NCI-H2107 treated with DMSO at 0.1 percent for 48 hours (cell line): ENCODE measurements around the gene HDAC4.

ENCODE experiments used
- DNase-seq: peaks from one replicate; lab custom pipeline; 2025; ENCODE audit not compliant: unreplicated experiment; lab: John Stamatoyannopoulos, UW

HDAC4 gene

DNA sequence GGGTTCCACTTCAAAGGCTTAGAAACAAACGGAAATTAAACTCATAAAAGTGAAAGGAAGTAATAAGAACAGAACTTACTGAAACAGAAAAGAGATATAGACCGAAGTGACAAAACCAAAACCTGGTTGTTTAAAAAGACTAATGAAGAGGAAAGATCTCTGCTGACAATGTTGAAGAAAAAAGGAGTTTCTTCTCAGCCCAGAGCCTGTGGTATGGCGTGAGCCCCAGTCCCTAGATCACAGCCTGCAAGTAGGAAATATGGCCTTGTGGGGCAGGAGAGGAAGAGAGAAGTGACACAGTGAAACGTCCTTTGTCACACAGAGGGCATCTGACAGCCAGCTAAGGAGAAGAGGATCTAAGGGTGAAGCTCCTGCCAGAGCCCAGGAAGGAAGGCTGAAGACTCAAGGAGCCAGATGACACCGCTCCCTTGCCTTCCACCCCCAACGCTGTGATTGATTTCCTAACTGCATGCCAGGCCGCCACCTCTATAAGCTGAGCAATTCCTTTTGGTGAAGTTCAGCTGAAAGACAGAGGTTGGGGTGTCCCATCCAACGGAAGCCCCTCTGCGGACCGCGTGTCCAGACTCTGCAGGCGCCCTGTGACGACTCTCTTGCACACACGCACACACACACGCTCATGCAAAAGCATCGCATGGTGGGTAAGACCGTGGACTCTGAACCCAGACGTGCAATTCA, 141.1 kb downstream of the HDAC4 start:
- DNase-seq: no peak

DNA sequence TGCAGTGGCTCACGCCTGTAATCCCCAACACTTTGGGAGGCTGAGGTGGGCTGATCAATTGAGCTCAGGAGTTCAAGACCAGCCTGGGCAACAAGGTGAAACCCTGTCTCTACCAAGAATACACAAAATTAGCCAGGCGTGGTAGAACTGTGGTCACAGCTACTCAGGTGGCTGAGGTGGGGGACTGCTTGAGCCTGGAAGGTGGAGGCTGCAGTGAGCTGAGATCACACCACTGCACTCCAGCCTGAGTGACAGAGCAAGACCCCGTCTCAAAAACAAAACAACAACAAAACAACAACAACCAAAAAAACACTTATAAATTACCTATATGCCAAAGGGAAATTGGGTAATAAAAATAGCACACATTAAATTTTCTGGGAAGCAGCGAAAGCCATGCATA, 141.6 kb downstream of the HDAC4 start:
- DNase-seq: no peak

DNA sequence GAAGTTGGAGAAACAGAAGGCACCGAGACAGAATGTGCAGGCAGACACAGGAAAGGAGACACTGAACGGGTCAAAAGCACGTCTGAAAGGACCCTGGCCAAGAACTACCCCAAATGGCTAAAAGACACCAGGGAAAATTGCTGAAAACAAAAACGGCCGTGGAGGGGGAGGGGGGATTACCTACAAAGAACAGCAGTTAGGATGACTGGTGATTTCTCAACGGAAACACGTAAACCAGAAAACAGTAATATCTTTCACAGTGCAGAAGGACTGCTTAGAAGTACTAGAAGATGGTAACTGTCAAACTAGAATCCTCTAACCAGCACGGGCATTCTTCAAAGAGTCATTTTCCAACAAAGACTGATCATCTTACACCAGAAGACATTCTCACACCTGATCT, 142.6 kb downstream of the HDAC4 start:
- no peak for DNase-seq

DNA sequence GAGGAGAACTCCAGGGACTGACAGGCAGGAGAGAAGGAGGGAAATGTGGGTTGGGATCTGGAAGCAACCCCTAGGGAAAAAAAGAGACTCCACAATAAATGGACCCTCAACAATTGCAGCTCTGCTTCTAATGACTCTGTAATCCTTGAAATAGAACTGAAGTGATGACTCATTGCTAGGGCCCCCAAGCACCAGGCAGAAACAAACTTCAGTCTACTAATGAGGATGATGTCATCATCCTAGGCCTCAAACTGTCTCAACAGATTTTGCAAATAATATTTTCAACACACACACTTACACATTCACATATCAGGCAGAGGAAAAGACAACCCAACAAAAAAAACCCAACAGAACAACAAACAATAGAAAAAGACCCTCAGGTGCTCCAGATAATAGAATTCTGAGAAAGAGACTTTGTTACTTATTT, 143.3 kb downstream of the HDAC4 start:
- DNase-seq: peak; percentile 28

DNA sequence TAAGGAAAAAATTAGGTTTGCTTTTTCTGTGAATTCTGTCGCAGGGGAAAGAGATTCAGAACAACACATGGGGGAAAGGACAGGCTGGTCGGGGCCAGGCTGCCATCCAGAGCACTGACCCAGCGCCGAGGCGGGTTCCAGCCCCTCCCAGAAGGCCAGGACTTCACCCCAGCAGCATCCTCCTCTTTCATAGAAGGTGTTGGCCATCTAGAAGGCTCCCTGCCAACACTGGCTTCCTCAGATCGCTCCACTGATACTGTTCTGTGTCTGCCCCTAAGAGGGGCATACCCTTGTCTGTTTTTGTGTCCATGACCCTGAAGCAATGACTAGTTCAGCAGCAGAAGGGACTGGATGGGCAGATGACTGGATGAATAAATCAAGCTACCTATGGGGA, 144.5 kb downstream of the HDAC4 start:
- no peak for DNase-seq

DNA sequence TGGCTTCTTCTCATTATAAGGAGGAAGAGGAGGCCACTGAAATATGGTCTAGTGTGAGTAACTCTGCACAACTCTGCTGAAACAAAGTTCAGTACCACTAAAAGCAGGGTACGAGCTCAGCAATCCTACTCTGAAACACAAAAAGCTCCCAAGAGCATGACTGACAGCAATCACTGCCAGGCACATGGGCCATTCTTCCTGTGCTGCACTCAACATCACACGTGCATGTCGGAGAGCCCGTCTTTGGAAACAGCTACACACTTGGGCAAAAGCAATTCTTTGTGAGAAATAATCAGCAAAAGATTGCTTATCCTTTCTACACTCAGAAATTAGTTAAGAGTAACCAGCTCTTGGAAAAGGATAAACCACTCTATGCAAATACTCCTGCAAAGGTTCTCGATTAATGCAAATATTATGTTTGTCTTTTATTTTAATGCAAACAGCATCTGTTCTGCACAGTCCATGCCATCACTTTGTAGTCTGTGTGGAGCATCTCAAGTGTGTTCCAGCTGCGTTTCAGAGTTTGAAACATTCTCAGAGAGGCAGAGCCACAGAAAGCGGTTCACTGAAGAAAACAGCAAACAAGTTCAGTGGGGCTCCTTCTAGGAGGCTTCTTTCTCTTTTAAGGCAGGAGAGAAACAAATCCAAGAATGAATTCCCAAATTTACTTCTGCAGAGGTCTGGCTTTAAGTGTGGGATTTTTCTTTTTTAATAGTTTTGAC, 145.0 kb downstream of the HDAC4 start:
- no peak for DNase-seq

DNA sequence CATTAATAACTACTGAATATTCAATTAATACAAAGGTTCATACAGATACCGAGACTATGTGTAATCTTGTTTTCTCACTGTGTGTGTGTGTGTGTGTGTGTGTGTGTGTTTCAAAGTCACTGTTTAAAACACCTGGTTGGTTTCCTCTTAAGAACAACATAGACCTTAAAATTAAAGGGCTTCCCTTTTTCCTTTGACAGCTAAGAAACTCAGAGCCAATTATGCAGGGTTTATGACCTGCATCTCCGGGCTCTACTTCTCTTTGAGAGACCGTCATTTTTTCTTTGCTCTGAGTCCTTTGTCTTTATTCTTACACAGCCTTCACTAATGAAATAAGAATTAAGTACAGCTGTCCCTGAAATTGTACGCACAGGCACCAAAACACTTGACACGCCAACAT, 145.6 kb downstream of the HDAC4 start:
- DNase-seq: no peak

DNA sequence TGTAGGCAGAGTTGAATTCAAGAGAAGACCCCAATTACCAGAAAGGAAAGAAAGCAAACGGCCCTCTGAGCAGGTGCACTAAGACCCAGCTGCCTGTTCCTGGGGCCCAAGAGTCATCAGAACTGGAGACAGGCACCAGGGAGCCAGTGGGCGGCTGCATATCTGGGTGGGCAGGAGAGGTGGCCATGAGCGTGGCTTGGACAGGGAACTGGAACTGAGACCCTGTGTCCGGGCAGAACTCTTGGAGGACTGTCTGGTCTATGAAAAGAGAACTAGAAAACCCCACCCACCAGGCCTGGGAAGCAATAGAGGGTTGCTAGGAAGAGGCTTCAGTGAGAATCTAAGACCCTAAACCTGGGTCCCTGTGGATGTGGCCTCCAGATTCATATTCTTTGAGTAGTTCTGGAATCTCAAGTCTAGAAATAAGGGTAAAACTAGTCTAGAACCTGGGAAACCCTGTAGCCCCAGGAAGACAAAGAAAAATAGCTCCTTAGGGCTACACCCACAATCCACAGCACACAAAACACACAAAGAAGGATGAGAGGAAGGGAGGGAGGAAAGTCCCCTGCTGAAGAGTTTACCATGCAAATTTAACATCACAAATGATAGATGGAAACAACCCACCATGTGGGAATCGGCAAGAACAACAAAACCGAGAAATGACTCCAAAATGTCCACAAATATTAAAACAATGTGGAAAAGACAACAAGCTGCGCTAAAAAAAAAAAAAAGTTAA, 147.0 kb downstream of the HDAC4 start:
- DNase-seq: no peak

DNA sequence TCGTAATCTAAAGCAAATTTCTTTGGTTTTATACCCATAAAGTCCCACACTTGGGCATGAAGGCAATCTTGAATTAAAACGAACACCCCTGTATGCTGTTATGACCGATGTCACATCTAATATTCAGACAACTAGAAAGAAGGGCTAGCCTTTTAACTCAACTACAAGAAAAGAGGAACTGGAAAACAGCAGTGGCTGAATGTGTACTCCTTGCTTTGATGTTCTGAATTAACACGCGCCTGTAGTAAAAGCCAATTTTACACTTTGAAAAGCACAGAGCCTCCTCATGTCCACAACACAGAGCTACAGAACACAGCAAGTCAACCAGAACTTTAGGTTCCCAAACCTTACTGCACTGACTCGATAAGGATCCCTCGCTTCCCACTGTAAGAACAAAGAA, 147.6 kb downstream of the HDAC4 start:
- no peak for DNase-seq

DNA sequence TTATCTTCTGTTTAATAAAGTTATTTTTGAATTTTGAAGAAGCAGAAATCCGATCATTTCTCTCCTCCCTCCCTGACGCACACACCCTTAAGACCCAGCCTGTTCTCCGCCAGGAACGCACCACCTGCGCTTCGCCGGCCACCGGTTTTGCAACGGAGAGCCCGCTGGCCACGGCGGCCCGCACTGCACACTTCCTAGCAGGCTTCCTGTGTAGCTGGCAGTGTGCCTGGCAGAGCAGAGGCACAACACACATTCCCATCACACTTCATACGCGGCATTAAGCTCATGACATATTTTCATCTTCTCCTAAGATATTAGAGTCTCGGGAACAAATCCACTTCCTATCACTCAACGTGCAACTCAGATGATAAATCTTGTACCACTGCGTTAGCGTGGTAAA, 148.0 kb downstream of the HDAC4 start:
- DNase-seq: peak; percentile 48

DNA sequence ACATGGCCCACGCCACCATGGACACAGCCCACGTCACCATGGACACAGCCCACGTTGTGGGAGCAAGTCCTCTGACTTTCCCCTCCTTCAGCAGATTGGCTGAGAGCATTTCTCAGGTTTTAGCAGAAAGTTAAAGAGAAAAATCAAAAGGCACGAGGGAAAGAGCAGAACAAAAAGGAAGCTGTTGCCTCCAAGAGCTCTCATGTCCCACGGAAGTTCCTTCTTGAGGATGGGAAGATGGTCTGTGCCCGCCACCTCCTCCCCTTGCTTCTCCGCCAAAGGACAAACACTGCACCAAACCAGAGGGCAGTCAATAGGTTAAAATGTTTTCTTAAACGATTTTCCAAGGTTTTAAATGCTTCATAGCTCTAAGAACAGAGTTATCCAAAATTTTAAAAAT, 148.4 kb downstream of the HDAC4 start:
- DNase-seq: no peak

DNA sequence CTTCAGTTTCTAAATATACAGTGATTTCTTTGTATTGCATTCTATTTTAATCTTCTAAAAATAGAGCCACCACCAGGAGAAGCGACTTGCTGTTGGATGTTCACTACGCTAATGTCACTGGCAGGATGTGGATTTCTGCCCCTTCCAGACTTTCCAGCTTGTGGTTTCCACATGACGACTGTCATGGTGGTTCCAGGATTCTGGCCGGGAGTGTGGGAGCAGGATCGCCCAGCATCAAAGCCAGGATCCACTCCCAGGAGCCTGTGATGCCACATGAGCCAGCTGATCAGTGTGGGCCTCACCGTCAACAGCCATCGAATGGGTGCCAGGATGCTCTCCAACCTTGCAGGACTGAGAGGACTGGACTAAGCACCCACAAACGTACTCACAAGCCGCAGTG, 148.8 kb downstream of the HDAC4 start:
- no peak for DNase-seq

DNA sequence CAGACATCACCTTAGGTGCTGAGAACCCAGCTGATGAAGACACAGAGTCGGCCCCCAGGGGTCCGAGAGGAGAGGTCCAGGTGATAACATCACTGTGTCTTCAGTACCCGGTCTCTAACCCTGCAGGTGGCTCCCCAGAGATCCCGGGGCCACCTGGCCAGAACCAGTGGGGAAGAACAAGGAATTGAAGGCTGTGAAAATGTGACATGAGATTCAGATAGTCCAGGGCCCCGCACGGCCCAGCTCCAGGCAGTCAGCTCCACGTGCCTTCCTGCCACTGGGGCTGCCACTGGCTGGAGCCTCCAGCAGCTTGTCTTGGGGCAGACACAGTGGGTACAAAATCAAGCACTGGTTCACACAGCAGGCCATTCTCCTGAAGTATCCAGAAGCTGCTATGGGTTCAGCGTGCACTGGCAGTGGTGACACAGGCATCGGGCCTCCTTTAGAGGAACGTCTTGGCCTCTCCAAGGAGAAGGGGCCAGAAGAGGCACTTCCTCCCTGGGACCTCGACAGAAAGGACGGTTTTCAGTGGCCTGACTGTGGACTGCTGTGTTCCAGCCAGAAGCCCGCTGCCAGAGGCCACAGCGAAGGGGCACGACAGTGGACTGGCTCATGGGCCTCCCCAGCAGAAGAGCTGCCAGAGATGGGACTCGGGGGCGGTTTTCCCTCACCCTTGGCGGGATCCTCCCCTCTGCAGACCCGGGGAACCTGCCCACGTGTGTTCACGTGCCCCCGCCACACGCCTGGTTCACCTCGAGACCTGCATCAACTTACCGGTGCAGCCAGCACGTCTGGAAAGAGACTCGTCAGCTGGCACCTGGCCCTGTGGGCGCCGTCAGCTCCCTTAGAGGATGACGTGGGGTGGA, 150.4 kb downstream of the HDAC4 start:
- DNase-seq: no peak

DNA sequence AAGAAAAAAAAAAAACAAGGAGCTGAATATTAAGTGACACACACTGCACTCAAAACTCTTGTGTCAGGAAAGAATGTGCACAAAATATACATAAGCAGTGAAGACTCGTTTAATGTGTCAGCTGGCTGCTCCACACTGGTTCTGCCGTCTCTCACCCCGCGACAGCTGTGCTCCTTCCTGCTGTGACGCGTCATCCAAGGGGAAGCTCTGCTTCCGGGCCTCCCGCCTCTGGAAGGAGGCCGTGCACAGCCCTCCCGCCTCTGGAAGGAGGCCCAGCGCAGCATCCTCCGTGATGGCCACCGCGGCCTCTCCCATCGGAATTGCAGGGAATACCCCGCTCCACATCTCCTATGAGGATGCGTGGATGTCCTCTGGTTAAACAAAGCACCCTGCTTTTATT, 151.0 kb downstream of the HDAC4 start:
- DNase-seq: no peak

DNA sequence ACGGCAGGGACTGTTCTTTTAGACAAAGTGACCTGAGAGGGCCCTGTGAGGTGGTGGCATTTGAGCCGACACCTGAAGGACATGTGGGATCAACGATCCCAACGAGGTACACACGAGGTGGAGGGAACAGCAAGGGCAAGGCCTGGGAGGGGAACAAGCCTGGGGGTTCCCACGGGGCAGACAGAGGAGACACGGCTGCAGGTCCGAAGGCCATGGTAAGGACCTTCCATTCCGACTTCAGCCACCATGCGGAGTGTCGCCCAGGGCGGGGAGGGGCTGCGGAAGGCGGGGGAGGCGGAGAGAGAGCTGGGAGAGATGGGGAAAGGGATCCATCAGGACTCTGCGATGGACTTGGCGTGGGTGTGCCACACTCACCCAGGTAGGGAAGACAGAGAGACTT, 151.8 kb downstream of the HDAC4 start:
- DNase-seq: no peak

DNA sequence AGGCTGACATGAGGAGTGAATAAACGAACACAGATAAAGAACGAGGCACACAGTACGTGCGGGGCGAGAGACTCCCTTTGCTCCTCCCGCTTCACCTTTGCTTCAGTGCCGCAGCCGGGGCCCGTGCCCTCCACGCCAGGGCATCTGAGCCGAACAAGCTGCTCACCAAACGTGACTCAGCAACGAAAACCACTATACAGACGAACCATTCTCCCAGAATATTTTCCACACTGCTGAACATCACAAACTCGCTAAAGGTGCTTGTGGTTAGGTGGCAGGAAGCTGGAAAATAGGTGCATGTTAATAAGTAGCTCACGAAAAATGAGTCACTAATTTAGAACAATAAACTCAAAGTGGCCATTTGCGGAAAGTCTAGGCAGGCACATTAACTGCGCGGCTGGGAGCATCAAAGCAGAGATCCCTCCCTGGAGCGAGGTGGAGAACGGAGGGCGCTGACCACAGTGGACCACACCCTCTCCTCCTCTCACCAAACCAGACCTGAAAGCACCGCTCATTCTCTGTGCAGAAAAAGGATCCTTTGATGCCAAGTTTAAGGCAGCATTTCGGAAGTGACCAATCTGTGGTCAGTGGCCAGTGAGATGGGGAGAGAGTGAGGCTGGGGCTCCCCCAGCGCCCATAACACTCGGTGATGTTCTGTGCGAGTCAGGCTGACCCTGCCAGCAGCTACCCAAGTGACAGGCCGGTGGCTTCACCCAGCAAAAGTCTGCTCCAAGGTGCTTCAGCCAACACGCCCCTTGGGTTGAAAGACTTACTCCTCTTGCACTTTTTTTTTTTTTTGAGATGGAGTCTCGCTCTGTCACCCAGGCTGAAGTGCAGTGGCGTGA, 153.2 kb downstream of the HDAC4 start:
- DNase-seq: peak; percentile 35

DNA sequence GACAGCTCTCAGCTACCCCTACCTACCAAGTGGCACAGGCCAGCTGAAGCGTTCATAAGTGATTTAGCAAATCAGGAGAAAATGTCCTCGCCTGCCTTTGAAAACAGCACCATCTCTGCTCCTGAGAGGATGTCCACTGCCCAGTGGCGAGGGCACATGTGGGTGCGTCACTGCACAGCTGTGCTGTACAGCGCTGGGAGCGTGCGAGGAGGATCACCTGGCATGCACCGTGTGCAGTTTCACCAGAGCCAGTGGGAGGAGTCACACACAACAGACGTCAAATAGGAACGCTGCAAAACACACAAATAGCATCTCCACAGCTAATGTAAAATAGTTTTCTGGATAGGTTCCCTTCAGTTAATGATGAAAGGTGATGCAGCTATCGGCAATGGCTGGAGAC, 154.1 kb downstream of the HDAC4 start:
- DNase-seq: peak; percentile 94

DNA sequence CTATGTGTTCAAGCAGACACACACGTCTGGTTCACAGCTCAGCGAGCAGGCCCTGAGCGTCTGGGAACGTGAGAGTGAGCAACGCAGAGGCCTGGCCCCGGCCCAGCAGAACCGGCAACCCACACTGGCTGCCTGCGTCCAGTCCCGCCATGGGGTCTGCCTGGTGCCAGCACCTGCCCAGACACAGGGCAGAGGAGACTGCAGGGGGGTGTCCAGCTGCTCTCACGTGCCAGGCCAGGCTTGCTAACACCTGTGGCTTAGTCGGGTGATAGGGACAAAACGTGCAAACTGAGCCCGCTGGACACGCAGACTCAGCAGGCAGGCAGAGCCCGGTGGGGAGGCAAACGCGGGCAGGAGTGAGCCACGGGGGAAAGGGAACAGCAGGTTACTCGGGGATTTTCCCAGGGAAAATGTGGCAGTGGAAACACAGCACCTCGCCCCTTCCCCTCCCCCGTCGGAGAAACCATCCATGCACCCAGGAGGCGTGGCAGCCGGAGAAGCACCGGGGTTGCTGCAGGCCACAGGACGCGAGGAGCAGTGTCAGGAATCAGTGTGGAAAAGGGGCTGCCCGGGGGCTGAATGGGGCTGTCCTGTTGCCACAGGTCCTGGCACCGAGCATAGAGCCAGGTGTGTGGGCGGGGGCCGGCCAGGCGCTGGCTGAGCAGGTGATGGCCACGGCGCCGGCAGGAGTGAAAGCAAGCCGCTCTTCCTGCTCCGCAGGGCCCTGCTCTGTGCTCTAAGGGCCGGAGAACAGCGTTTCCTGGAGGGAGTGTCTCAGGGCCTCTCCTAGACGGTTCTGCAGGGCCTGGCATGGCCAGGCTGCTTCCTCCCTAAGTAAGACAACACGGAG, 154.7 kb downstream of the HDAC4 start:
- no peak for DNase-seq

DNA sequence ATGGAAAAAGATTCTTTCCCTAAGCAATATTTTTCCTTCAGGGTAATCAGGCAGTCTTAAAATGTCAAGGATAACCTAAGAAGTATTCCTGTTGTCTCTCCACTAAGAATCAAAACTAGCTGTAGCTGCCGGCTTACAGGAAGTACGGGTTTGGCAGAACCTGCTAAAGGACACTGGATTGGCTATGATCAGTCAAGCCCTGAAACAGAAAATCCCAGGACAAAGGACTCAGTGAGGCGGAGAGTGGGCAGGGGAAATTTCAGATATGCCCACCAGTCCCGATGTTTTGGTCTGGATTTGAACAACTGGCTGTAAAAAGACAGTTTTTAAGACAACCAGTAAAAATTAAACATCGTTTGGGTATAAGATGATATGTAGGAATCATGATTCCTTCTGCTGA, 155.7 kb downstream of the HDAC4 start:
- no peak for DNase-seq
